ENCODE measurements around the gene MAPK8IP3. TPM values are rescaled to one million over a fixed set of nuclear protein-coding genes. Genes with fewer than 3 reads are reported as not detected.
A peak's percentile ranks its signal among the peaks of the same experiment; 100 is the strongest.
"Not testable (repeated sequence)": the region's sequence is repeated elsewhere in the genome, so short reads cannot be mapped to it uniquely, and the experiment has no call there.

The MAPK8IP3 gene
- total RNA-seq, 1 donor from 2014 or later = 61.4 TPM

DNA sequence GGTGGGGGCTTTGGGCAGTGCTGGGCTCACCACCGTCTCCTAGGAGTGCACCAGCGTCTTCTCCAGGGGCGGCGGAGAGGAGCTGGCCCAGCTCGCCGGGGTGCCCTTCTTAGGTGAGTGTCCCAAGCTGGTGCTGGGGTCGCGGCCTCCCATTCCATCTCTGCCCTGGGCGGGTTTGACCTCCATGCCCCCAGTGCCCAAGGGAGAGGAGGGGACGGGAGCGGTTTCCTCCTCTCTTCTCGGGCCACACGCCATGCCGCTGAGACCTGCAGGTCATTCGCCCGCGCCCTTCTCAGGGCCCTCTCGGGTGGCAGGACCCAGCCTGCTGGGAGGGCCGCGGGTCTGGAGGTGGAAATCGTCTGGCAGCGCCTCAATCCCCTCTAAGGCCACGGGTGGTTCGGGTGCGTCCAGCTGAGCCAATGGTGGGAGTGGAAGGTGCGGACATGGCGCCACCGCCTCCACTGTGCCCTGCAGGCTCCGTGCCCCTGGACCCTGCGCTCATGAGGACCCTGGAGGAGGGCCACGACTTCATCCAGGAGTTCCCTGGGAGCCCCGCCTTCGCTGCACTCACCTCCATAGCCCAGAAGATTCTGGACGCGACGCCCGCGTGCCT, 82.2 kb downstream of the MAPK8IP3 start:
- intact Hi-C loops (cut with DNase I) = no loop called here
- no peak for ATAC-seq (ENCODE audit: poor library complexity)

DNA sequence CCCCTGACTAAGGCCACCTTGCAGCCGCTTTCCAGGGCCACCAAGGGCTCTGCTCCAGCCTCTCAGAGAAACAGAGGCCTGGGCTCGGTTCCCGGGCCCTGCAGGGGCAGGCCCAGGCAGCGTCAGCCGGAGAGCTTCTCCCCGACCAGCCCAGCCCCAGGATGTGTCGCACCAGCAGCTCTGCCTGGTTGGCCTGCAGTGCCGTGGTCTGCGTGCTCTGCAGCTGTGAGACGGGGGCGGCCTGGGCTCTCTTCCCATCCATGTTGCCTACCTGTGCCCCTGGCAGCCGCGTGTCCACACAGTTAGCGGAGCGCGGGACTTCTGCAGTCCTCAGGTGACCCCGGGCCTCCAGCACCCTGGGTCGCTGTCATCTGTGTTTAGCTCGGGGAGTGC, 82.7 kb downstream of the MAPK8IP3 start:
- ATAC-seq (ENCODE audit: poor library complexity) (no peak), DNase-seq (no peak)
- intact Hi-C loops (cut with DNase I) = no loop called here

More for the DNA sequence above, 82.2 kb downstream of the MAPK8IP3 start:
- DNase-seq = no peak

DNA sequence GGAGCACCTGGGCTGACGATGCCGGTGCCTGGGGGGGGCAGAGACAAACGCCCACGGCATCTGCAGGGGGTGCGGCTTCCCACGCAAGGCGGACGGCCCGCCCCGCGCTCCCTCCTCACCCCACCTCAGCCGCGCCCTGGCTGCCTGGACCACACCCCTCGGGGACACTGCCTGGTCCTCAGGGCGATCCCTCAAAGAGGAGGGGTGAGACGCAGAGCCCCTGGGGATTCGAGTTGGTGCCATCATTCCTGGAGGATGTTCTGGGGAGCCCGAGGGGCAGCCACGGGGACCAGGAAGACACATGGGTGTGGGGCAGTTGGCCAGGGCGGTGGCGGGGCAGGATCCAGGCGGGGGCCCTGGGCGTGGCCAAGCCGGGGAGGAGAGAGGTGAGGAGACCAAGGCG, 83.6 kb downstream of the MAPK8IP3 start:
- intact Hi-C loops (cut with DNase I) = no loop called here
- no peak for ATAC-seq (ENCODE audit: poor library complexity)
- DNase-seq = no peak

DNA sequence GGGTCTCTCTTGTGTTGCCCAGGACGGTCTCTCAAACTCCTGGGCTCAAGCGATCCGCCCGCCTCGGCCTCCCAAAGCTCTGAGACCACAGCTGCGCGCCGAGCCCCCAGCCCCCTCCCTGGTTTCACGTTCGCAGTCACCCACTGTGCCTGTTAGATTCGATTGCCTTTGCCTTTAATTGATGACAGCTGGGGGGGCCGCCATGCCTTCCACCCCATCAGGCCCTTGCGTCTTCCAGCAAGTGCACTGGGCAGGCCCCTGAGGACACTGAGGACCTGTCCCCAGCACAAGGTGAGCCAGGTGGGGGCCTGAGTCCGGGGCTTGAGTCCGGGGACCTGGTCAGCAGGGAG, 84.2 kb downstream of the MAPK8IP3 start:
- DNase-seq = peak; percentile 39
- intact Hi-C loops (cut with DNase I) = no loop called here
- no peak for ATAC-seq (ENCODE audit: poor library complexity)

DNA sequence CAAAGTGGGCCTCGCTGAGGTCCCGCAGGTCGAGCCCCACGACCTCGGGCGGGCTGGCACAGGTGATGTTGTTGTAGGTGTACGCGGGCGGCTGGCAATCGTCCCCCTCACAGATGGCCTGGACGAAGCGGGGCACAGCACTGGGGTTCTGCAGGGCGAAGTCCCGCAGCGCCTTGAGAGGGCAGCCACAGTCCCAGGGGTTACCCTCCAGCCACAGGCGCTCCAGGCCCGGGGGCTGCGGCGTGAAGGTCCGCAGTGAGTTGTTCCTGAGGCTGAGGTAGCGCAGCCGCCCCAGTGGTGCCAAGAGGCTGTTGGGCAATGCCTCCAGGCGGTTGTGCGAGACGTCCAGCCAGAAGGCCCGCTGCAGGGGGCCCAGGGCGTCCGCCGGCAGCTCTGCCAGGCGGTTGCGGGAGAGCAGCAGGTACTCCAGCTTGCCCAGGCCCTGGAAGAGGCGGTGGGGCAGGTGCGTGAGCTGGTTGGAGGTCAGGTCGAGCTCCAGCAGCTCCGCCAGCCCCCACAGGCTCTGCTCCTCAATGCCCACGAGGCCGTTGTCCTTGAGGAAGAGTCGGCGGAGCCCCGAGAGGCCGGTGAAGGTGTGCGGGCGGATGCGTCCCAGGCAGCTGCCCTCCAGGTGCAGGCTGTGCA, 84.7 kb downstream of the MAPK8IP3 start:
- DNase-seq = no peak
- intact Hi-C loops (cut with DNase I) = no loop called here
- no peak for ATAC-seq (ENCODE audit: poor library complexity)

DNA sequence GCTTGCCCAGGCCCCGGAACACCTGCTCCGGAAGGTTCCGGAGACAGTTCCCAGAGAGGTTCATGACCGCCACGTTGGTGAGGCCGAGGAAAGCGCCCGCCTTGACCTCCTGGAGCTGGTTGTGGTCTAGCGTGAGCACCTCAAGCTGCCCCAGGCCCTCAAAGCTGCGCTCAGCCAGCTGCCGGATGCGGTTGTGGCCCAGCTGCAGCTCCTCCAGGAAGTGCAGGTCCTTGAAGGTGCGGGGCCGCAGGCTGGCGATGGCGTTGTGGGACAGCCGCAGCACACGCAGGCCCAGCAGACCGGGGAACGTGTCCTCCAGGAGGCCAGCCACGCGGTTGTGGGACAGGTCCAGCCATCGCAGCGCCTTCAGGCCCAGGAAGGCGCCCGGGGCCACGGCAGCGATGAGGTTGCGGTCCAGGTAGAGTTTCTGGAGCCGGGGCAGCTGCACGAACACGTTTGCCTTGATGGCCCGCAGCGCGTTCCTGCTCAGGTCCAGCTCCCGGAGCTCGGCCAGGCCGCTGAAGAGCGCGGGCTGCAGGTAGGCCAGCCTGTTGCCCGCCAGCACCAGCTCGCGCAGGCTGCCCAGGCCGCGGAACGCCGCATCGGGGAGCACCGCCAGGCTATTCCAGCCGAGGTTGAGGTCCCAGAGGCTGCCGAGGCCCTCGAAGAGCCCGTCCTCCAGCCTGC, 85.4 kb downstream of the MAPK8IP3 start:
- intact Hi-C loops (cut with DNase I) = no loop called here
- DNase-seq = no peak
- no peak for ATAC-seq (ENCODE audit: poor library complexity)

DNA sequence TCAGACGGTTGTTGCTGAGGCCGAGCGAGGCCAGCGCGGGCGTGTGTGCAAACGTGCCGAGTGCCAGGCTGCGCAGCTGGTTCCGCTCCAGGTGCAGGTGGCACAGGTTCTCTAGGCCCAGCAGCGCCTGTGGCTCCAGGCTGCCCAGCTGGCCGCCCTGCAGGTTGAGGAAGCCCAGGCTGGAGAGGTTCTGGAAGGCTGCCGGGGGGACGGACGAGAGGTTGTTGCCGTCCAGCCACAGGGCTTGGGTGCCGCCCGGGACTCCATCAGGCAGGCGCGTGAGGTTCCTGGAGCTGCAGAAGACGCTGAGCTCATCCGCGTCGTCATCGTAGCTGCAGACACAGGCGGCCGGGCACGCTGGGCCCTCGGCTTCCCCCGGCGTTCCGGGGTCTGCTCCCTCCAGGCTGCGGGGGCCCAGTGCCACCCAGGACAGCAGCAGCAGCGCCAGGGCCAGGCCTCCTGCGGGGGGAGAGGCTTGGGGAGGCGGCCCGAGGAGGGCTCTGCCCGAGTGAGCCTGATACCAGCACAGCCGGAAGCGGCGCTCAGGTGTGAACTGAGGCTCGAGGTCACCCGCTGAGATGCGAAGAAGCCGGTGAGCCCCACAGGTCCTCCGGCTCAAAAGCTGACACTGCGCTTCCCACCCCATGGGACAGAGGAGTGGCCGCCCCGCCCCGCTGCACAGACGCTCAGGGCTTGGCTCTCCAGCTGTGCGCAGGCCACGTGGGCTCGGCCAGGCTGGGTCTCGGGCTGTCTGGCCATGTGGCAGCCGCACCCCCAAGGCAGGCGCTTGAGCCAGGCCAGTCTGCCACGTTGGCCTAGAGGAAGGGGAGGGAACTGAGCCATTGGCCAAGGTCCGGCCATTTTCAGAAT, 86.2 kb downstream of the MAPK8IP3 start:
- no peak for ATAC-seq (ENCODE audit: poor library complexity)
- DNase-seq = no peak
- intact Hi-C loops (cut with DNase I) = no loop called here

DNA sequence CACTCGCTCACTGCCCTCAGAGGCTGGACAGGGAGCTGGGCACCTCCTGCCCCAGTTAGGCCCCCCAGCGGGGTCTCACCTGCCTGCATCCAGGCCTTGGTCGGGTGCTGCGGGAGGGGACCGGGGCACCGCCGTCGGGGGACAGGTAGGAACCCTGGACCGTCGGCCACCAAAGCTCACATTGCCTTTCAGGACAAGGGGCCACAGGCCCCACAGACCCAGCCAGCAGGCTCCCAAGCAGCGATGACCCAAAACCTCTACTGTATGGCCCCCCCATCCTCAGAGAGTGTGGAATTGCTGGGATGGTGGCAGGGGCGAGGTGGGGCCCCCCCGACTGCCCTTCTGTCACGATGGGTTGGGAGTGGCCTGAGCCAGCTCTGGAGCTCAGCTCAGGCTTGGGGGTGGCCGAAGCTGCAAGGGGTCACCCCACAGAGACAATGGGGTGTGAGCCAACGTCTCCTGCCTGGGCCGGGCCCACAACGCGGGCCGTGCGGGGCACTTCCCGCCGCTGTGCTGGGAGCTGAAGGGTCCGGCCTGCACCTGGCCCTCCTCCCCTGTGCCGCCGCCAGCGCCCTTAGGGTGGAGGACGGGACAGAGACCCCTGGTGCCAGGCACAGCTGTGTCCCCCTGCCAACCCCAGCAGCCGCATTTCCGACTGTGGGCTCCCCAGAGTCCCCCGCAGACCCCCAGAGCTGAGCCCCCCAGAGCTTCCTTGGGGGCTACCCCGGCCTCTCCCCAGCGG, 87.0 kb downstream of the MAPK8IP3 start:
- intact Hi-C loops (cut with DNase I) = no loop called here
- DNase-seq = no peak
- ATAC-seq (ENCODE audit: poor library complexity) = no peak

DNA sequence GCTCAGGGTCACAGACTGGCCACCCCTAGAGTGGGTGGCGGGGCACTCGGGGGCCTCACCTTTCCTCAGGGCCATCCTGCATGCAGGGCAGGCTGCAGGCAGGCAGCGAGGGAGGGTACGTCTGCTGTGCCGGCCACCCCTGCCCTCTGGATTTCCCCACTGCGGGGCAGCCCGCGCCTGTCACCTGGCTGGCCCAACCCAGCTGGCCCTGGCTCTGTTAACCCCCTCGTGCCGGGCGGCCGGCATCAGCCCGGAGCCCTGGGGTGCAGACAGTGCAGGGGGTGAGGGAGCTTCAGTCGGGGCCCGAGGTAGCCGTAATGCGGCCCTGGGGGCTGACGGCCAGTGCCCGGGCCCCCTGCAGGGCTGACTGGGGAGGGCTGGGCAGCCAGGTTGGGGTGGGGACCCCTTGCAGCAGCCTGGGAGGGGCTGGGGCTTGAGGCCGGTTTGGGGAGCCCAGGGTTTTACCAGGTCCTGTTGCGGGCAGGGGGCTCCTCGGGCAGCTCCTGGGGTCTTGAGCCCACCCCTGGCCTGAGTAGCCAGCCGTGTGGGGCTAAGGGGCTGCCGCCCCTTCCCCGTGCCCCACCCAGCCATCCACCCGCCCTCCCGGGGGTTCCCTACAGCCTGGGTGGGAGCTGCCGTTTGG, 87.7 kb downstream of the MAPK8IP3 start, which contains the start of gene IGFALS:
Gene IGFALS (minus strand): TSS at position 128 of the 643 bp plus-strand sequence. CDS start 53 bp downstream, at position 75.
- DNase-seq = no peak
- intact Hi-C loops (cut with DNase I) = no loop called here
- ATAC-seq (ENCODE audit: poor library complexity) = no peak

DNA sequence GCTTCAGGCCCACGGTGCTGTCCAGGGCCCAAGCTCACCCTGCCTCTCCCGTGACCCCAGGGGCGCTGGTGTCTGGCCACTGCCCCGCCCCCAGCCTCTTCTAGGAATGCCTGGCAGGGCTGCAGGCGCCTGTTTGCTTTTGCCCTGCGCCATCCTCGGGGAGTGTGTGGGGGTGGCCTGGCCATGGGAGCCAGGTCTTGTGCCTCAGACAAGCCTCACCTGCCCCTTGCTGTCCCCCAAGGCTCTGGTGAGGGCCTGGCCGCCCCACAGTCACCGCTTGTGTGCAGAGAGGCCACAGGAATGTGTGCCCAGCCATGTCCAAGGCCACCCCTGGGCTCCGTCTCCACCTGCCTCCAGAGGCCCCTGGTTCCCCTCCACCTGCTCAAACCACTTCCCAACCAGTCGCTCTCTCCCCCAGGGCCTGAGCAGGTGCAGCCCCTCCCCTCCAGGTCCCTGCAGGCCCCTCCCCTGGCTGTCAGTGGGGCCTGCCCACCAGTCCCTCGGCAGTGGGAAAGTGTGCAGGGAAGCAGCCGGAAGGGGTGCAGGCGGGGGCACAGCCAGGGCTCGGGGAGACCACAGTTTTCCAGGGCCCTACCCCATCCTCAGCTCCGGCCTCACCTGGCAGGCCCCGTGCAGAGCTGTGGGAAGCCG, 88.4 kb downstream of the MAPK8IP3 start:
- no peak for DNase-seq
- intact Hi-C loops (cut with DNase I) = no loop called here
- ATAC-seq (ENCODE audit: poor library complexity) = no peak

DNA sequence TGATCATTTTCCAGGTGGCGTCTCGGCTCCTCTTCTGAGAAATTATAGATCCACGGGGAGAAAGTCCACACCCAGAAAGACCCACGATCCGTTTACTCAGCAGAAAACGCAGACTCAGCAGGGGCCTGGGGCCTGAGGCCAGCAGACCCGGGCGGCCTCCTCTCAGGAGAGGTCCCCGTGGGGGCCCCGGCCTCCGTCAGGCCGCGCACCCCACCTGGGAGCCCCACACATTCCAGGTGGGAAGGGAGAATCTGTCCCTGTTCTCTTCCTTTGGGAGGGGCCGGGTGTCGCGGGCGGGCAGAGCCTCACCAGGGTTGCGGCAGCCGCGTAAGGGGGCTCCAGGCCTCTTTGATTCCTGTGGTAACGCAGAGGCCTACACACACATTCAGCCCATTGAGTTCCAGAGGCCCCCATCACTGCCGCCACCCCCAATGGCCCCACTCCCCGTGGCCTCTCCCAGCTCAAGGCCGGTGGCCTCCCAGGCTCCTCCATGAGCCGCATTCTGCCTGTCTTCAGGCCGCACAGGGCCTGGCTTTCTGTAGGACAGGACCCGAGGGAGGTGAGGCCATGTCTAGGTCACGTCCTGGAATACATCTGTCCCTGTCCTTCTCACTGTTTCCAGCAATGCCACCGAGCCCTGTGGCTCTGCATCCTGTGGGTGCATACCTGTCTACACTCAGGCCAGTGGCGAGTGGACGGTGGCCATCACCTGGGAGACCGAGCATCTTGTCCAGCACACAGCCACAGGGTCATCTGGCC, 89.1 kb downstream of the MAPK8IP3 start:
- ATAC-seq (ENCODE audit: poor library complexity) (no peak), DNase-seq (no peak)
- intact Hi-C loops (cut with DNase I) = no loop called here

DNA sequence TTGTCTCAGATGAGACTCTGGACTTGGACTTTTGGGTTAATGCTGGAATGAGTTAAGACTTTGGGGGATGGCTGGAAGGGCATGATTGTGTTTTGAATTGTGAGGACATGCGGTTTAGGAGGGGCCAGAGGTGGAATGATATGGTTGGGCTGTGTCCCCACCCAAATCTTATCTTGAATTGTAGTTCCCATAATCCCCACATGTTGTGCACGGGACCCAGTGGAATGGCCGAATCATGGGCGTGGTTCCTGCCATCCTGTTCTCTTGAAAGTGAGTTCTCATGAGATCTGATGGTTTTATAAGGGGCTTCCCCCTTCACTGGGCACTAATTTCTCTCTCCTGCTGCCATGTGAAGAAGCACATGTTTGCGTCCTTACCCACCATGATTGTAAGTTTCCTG, 93.3 kb downstream of the MAPK8IP3 start:
- intact Hi-C loops (cut with DNase I); ATAC-seq (ENCODE audit: poor library complexity); DNase-seq: not testable (repeated sequence)

DNA sequence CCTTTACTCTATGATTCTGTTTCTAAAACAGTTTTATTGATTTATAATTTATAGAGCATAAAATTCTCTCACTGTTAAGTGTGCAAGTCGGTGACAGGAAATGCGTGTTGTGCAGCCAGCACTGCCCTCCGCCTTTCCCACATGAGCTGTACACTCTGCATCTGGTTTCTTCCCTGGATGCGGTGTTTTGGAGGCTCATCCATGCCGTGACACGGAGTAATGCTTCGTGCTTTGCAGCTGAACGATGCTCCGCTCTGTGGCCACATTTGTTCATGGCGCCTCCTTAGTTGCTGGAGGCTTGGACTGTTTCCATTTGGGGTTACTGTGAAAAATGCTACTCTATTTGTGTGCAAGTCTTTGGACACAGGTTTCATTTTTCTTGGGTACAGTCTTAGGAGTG, 94.7 kb downstream of the MAPK8IP3 start:
- no peak for ATAC-seq (ENCODE audit: poor library complexity)
- no peak for DNase-seq
- intact Hi-C loops (cut with DNase I) = no loop called here

DNA sequence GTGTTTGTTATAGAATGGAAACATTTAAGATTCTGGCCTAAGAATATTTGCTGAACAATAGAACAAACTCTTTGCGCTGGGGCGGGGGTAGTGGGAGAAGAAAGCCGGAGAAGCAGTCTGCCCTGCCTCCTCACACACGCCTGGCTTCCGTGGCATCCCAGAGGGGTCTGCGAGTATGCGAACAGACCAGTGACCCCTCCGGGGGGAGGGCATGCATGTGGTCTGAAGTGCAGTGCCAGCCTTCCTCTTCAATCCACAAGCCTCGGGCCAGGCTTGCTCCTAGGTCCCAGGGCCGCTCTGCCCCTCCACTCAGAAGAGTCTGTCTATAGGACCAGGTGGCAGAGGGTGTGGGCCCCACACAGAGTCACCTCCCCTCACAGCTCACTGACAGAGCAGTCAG, 101.6 kb downstream of the MAPK8IP3 start:
- intact Hi-C loops (cut with DNase I) = no loop called here
- ATAC-seq (ENCODE audit: poor library complexity) (no peak), DNase-seq (no peak)

DNA sequence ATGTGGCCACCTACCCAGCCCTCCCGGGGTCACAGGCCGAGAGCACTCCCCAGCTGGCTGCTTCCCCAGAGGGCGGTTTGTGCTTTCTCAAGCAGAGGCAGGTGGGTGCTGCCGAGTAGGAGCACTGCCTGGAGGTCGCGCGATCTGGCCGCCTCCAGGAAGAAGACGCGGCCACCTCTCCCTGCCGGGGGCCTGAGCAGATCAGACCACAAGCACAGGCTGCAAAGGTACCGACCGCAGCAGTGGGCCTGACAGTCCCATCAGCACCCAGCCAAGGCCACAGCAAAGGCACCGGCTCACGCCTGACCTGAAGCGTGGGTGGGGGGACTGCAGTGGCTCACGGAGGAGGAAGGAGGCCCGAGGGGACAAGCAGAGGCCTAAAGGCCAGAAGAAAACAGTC, 102.7 kb downstream of the MAPK8IP3 start:
- no peak for DNase-seq
- intact Hi-C loops (cut with DNase I) = no loop called here
- ATAC-seq (ENCODE audit: poor library complexity) = no peak

DNA sequence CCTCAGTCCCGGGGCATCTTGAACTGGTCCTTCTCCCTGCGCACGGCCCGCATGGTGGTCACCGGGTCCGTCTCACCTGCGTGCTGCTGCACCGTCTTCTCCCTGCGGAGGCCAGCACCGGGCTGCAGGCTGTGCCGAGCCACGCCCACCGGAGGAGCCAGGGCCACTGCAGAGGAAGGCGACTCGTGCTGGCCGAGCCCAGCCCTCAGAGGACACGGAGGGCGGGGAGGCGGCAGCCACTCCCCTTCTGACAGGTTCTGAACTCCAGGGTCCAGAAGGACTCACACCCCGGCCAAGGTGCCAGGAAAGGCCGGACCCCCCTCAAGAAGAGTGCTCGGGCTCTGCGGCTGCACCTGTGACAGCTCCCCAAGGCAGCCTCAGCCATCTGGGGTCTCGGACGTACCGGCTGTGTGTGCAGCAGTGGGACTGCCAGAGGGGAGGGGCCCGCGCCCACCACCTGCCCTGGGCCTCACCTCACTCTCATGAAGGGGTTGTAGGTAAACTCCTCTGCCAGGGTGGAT, 103.3 kb downstream of the MAPK8IP3 start:
- no peak for DNase-seq
- intact Hi-C loops (cut with DNase I) = no loop called here
- no peak for ATAC-seq (ENCODE audit: poor library complexity)

DNA sequence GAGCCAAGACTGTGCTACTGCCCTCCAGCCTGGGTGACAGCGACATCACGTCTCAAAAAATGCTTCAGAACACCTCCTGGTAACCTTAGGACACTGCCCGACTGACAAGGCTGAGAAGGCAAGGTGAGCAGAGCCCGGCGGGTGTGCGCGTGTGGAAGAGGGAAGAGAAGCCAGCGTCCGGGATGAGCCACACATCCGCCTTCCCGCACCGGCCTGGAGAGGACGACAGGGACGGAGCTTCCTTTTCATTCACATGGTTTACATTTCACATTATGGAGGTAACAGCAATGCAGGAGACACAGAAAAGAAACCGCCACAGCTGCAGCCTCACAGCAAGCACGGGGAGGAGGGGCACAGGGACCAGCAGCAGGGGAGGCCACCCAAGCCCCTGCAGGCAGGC, 104.1 kb downstream of the MAPK8IP3 start:
- DNase-seq = no peak
- no peak for ATAC-seq (ENCODE audit: poor library complexity)
- intact Hi-C loops (cut with DNase I) = no loop called here

Data from Right ventricle myocardium superior (tissue), 1 donor.